Ramos (cell line): ENCODE data around the gene TTC33.
"Not testable (repeated sequence)": the region's sequence is repeated elsewhere in the genome, so short reads cannot be mapped to it uniquely, and the experiment has no call there.

Experiments used
- in situ Hi-C: fragments of 300-500 bp; cut with MboI; formaldehyde crosslinking; loops from one replicate; pipeline ENCODE4 v1.14.3; 2022; ENCODE audit warnings: low sequenced_read_pairs; ENCODE audit not compliant: unreplicated experiment

The TTC33 gene

DNA sequence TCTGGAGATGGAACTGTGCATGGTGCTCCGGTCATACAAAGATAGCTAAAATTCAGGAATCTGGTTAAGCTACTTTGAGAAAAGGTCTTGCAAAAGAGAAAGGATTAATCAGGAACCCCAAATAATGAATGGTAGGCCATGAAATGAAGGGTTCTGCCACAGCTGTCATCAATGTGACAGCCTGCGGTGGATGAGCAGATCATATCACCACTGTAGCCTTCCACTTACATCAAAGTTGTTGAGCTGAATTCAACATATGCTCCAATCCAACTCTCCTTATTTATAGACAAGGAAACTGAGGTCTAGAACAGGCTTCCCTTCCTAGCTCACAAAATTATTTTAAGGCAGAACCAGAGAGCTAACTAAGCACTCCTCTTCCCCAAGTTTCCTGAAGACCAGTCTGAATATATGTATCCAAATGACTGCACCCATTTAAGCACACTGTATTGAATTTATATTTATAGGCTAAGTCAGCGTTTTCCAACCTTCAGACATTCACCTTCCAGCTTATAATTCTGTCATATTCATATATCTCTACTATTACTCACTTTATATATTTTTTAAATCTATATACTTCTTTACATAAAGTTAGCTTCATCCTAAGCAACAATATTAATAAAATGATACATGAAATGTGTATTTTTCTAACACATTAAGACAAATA, 90.0 kb downstream of the TTC33 start:
- in situ Hi-C loops, result no loop called here

DNA sequence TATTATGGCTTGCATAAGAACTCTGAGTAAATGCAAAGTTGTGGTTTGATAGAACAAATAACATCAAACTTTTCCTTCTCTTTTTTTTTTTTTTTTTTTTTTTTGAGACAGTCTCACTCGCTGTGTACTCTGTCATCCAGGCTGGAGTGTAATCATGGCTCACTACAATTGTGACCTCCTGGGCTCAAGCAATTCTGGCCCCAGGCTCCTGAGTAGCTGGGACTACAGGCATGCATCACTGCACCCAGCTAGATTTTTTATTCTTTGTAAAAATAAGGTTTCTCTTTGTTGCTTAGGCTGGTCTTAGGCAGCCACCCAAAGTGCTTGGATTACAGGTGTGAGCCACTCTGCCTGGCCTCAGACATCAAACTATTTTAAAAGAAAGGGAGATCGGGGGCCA, 95.0 kb downstream of the TTC33 start:
- in situ Hi-C loops, result no loop called here

- in situ Hi-C loops, result no loop called here
These were observed 99.0 kb downstream of the TTC33 start for GRCh38 chr5:40656766-40657165.

DNA sequence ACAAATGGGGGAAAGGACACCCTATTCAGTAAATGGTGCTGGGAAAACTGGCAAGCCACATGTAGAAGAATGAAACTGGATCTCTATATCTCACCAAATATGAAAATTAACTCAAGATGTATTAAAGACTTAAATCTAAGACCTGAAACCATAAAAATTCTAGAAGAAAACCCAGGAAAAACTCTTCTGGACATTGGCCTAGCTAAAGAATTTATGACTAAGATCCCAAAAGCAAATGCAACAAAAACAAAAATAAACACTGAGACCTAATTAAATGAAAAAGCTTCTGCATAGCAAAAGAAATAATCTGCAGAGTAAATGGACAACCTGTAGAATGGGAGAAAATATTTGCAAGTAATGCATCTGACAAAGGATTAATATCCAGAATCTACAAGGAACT, 99.7 kb downstream of the TTC33 start:
- in situ Hi-C loops, result not testable (repeated sequence)

DNA sequence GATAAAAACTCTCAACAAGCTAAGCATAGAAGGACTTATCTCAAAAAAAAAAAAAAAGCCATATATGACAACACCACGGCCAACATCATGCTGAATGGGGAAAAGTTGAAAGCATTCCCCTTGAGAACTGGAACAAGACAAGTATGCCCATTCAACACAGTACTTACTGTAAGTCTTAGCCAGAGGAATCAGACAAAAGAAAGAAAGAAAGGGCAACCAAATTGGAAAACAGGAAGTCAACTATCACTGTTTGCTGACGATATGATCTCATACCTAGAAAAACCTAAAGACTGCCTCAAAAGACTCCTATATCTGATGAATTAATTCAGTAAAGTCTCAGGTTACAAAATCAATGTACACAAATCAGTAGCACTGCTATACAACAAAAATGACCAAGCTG, 100.6 kb downstream of the TTC33 start:
- in situ Hi-C loops, result no loop called here

DNA sequence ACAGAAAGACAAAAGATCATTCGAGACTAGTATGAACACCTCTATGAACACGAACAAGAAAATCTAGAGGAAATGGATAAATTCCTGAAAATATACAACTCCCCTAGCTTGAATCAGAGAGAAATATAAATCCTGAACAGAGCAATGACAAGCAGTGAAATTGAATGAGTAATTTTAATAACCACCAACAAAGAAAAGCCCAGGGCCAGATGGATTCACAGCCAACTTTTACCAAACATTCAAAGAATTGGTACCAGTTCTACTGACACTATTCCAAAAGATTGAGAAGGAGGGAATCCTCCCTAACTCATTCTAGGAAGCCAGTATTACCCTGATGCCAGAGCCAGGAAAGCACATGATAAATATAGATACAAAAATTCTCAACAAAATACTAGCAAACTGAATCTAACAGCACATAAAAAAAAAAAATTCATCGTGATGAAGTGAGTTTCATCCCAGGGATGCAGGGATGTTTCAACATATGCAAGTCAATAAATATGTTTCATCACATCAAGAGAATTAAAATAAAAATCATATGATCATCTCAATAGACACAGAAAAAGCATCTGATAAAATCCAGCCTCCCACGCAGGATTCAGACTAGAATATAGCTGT, 101.3 kb downstream of the TTC33 start:
- in situ Hi-C loops, result no loop called here

DNA sequence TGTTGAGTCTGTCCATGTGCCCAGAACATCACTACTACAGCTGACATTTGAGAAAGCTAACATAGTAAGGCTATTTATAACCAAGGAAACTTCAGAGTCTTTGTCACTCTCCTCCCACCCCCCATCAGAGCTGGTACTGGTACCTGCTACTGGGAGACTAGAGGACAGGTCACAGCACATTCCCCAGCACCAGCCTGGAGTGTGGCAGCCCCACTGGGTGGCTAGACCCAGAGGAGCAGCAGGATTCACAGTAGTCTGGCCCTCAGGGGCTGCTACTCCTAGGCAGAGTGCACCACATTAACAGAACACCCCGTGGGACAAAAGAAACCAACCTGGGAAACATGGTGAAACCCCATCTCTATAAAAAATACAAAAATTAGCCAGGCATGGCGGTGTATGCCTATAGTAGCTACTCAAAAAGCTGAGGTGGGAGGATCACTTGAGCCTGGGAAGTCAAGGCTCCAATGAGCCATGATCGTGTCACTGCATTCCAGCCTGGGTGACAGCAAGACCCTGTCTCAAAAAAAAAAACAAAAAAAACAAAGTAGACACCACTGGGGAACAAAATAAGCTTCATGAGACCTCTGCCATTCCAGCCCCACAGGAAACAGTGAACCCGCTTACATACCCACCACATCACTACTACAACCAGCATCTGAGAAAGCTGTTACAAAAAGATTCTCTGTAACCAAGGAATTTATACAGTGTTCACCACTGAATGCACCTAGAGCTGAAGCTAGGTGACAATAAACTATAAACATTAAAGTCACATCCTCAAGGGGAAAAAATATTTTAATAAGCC, 102.3 kb downstream of the TTC33 start:
- in situ Hi-C loops, result no loop called here

- in situ Hi-C loops, result no loop called here
These were observed 103.1 kb downstream of the TTC33 start for GRCh38 chr5:40652441-40653220.

DNA sequence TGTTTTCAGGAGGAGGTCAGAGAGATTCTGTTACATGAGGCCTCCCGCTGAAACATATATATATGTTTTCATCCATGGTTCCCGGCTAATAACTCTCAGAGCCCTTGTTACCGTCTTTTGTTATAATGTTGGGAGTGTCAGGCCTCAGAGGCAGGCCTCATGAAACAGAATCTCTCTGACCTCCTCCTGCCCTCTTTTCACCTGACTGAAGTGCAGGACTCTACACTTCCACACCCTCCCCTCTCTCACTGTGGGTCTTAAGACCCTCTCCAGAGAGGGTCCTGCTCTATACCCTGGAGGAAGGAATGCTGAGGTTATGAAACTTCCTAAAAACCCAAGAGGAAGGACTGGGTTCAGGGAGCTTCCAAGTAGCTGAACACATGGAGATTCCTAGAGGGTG, 104.6 kb downstream of the TTC33 start:
- in situ Hi-C loops, result no loop called here

- in situ Hi-C loops, result no loop called here
These were observed 106.2 kb downstream of the TTC33 start for GRCh38 chr5:40649463-40650030.

- in situ Hi-C loops, result no loop called here
These were observed 107.6 kb downstream of the TTC33 start for GRCh38 chr5:40648150-40648549.

DNA sequence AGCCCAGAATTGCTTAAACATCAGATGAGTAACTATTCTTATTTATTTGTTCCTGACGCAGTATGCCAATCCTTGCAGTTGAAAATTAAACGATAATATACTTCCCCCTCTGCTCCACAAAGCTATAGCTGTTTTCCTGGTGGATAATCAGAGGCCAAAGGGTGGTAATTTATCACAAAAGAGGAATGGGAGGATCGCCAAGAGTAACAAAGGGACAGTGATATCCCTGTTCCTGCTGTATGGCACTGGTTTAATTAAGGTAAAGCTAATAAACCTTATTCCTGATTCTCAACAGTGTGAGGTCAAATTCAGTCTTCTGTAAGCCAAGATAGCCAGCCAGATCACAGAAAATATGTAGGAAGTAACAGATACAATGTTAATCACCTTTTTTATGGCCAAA, 109.5 kb downstream of the TTC33 start:
- in situ Hi-C loops, result no loop called here

DNA sequence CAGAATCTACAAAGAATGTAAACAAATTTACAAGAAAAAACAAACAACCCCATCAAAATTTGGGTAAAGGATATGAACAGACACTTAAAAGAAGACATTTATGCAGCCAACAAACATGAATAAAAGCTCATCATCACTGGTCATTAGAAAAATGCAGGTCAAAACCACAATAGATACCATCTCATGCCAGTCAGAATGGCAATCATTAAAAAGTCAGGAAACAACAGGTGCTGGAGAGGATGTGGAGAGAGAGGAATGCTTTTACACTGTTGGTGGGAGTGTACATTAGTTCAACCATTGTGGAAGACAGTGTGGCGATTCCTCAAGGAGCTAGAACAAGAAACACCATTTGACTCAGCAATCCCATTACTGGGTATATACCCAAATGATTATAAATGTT, 116.2 kb downstream of the TTC33 start:
- in situ Hi-C loops, result not testable (repeated sequence)

DNA sequence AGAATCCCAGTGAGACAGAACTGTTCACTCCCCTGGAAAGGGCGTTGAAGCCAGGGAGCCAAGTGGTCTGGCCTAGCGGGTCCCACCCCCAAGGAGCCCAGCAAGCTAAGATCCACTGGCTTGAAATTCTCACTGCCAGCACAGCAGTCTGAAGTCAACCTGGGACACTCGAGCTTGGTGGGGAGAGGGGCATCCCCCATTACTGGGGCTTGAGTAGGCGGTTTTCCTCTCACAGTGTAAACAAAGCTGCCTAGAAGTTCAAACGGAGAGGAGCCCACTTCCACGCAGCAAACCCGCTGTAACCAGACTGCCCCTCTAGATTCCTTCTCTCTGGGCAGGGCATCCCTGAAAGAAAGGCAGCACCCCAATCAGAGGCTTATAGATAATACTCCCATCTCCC, 121.2 kb downstream of the TTC33 start:
- in situ Hi-C loops, result no loop called here

DNA sequence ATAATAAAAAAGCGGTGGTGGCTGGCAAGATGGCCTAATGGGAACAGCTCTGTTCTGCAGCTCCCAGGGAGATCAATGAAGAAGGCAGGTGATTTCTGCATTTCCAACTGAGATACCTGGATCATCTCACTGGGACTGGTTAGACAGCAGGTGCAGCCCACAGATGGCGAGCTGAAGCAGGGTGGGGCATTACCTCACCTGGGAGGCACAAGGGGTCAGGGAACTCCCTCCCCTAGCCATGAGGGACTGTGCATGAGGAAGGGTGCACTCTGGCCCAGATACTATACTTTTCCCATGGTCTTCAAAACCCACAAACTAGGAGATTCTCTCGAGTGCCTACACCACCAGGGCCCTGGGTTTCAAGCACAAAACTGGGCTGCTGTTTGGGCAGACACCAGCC, 121.6 kb downstream of the TTC33 start:
- in situ Hi-C loops, result no loop called here

GRCh38 chr5:40631236-40631635, 124.5 kb downstream of the TTC33 start:
- in situ Hi-C loops, result no loop called here

- in situ Hi-C loops, result no loop called here
These were observed 125.6 kb downstream of the TTC33 start for GRCh38 chr5:40630126-40630525.

- in situ Hi-C loops, result no loop called here
These were observed 127.4 kb downstream of the TTC33 start for GRCh38 chr5:40628407-40628806.

GRCh38 chr5:40627706-40628105, 128.1 kb downstream of the TTC33 start:
- in situ Hi-C loops, result no loop called here

GRCh38 chr5:40626801-40627200, 129.0 kb downstream of the TTC33 start:
- in situ Hi-C loops, result no loop called here
